Superior temporal gyrus (tissue), 1 donor: Measurements from ENCODE around the gene WDFY3.

Experiments used
- DNase-seq: peaks from one replicate; pipeline ENCODE4 v3.0.0-alpha.2; 2016; ENCODE audit errors: extremely low spot score

WDFY3 gene

GRCh38 chr4:84952776-84953175, 13.7 kb downstream of the WDFY3 start:
- no peak for DNase-seq

- no peak for DNase-seq
Observed at GRCh38 chr4:84952004-84952403, 14.5 kb downstream of the WDFY3 start.

GRCh38 chr4:84948056-84948455, 18.4 kb downstream of the WDFY3 start:
- no peak for DNase-seq

- no peak for DNase-seq
Observed at GRCh38 chr4:84944947-84945346, 21.5 kb downstream of the WDFY3 start.

- DNase-seq, result no peak
Observed at GRCh38 chr4:84940960-84941359, 25.5 kb downstream of the WDFY3 start.

- no peak for DNase-seq
Observed at GRCh38 chr4:84939113-84939512, 27.4 kb downstream of the WDFY3 start.

GRCh38 chr4:84938316-84938715, 28.2 kb downstream of the WDFY3 start:
- DNase-seq, result peak; percentile 40

- DNase-seq, result no peak
Observed at GRCh38 chr4:84937381-84937977, 29.0 kb downstream of the WDFY3 start.

- no peak for DNase-seq
Observed at GRCh38 chr4:84936123-84936522, 30.4 kb downstream of the WDFY3 start.

- no peak for DNase-seq
Observed at GRCh38 chr4:84932462-84932861, 34.0 kb downstream of the WDFY3 start.

GRCh38 chr4:84931961-84932360, 34.5 kb downstream of the WDFY3 start:
- DNase-seq, result no peak

- DNase-seq, result no peak
Observed at GRCh38 chr4:84931274-84931673, 35.2 kb downstream of the WDFY3 start.

- no peak for DNase-seq
Observed at GRCh38 chr4:84928089-84928488, 38.4 kb downstream of the WDFY3 start.

- DNase-seq, result no peak
Observed at GRCh38 chr4:84927428-84927827, 39.1 kb downstream of the WDFY3 start.

GRCh38 chr4:84925558-84925957, 40.9 kb downstream of the WDFY3 start:
- DNase-seq, result no peak

- DNase-seq, result no peak
Observed at GRCh38 chr4:84924434-84924833, 42.1 kb downstream of the WDFY3 start.

GRCh38 chr4:84920617-84921016, 45.9 kb downstream of the WDFY3 start:
- DNase-seq, result no peak

- peak; percentile 57 for DNase-seq
Observed at GRCh38 chr4:84917869-84918600, 48.5 kb downstream of the WDFY3 start.

- DNase-seq, result no peak
Observed at GRCh38 chr4:84917086-84917821, 49.2 kb downstream of the WDFY3 start.

GRCh38 chr4:84916227-84916626, 50.3 kb downstream of the WDFY3 start:
- peak; percentile 58 for DNase-seq

- peak; percentile 63 for DNase-seq
Observed at GRCh38 chr4:84915396-84915780, 51.1 kb downstream of the WDFY3 start.

- no peak for DNase-seq
Observed at GRCh38 chr4:84914686-84915395, 51.6 kb downstream of the WDFY3 start.
